IMR-90 (cell line): ENCODE data around the gene PPIL6. TPM values are rescaled to one million over a fixed set of nuclear protein-coding genes. Genes with fewer than 3 reads are reported as not detected.

Source experiments
- ATAC-seq: fragments of 200-7000 bp; cut with Tn5 transposase; 2 replicates; pipeline ENCODE4 v1.9.1; 2020; ENCODE audit warnings: low read depth, mild to moderate bottlenecking, moderate library complexity
- BruUV-seq: library from RNA; stranded (reverse); fragments of 400-500 nt; replicated peaks from 2 replicates; lab custom pipeline; 2021; lab: Mats Ljungman, UMichigan
- CTCF ChIA-PET: fragments of 300-600 bp; formaldehyde crosslinking; extraction: SDS; loops from one replicate; lab custom pipeline; 2021; ENCODE audit warnings: antibody characterized with exemption; lab: Yijun Ruan, JAX
- POLR2A ChIA-PET: fragments of 300-600 bp; sonication (Branson Sonifier 250); formaldehyde crosslinking; loops from one replicate; lab custom pipeline; 2022; ENCODE audit warnings: antibody characterized with exemption; ENCODE audit not compliant: unreplicated experiment; lab: Charles Lee
- DNase-seq: peaks from one replicate; pipeline ENCODE4 v3.0.0; 2013
- H2AFZ ChIP-seq: replicated peaks from 2 replicates; pipeline ENCODE3; 2013; ENCODE audit warnings: low read length, mild to moderate bottlenecking; ENCODE audit not compliant: poor library complexity
- H2AK5ac ChIP-seq: 2 replicates; pipeline ENCODE4 v1.6.1; 2013; ENCODE audit warnings: low read depth, low read length, inconsistent platforms
- H2AK9ac ChIP-seq: replicated peaks from 2 replicates; pipeline ENCODE3; 2013; ENCODE audit warnings: mild to moderate bottlenecking, low read depth, low read length, moderate library complexity; ENCODE audit not compliant: poor library complexity
- H2BK120ac ChIP-seq: 2 replicates; pipeline ENCODE4 v1.6.1; 2013; ENCODE audit warnings: low read depth, low read length, inconsistent platforms
- H2BK15ac ChIP-seq: 3 replicates; pipeline ENCODE4 v1.6.1; 2013; ENCODE audit warnings: low read depth, low read length, inconsistent platforms
- H2BK20ac ChIP-seq: 2 replicates; pipeline ENCODE4 v1.6.1; 2013; ENCODE audit warnings: low read depth, mild to moderate bottlenecking, inconsistent platforms, low read length, moderate library complexity
- H2BK5ac ChIP-seq: 2 replicates; pipeline ENCODE4 v1.6.1; 2013; ENCODE audit warnings: mild to moderate bottlenecking, low read depth, low read length, inconsistent platforms; ENCODE audit not compliant: poor library complexity, severe bottlenecking
- H3K14ac ChIP-seq: replicated peaks from 2 replicates; pipeline ENCODE4 v1.6.1; 2013; ENCODE audit warnings: low read depth, low read length, inconsistent platforms
- H3K18ac ChIP-seq: 2 replicates; pipeline ENCODE4 v1.6.1; 2013; ENCODE audit warnings: low read depth, low read length, control low read depth
- H3K23ac ChIP-seq: 2 replicates; pipeline ENCODE4 v1.6.1; 2013; ENCODE audit warnings: low read depth, low read length, inconsistent platforms
- H3K27ac ChIP-seq: 2 replicates; pipeline ENCODE4 v1.5.1; 2013; ENCODE audit warnings: mild to moderate bottlenecking, control low read depth, low read length; ENCODE audit not compliant: insufficient read depth
- H3K27me3 ChIP-seq: 2 replicates; pipeline ENCODE4 v1.6.1; 2013; ENCODE audit warnings: low read length; ENCODE audit not compliant: control insufficient read depth, insufficient read depth
- H3K36me3 ChIP-seq: 2 replicates; pipeline ENCODE4 v1.6.1; 2013; ENCODE audit warnings: low read length, mixed read lengths; ENCODE audit not compliant: control insufficient read depth, insufficient read depth
- H3K4ac ChIP-seq: 2 replicates; pipeline ENCODE4 v1.6.1; 2013; ENCODE audit warnings: low read depth, low read length, inconsistent platforms
- H3K4me1 ChIP-seq: 2 replicates; pipeline ENCODE4 v1.6.1; 2013; ENCODE audit warnings: low read length, mixed read lengths; ENCODE audit not compliant: control insufficient read depth, insufficient read depth
- H3K4me2 ChIP-seq: 2 replicates; pipeline ENCODE4 v1.6.1; 2013; ENCODE audit warnings: low read depth, mild to moderate bottlenecking, control low read depth, low read length, moderate library complexity
- H3K4me3 ChIP-seq: 2 replicates; pipeline ENCODE4 v1.5.1; 2013; ENCODE audit warnings: low read depth, mild to moderate bottlenecking, control low read depth, low read length, moderate library complexity; ENCODE audit not compliant: insufficient read depth
- H3K56ac ChIP-seq: 2 replicates; pipeline ENCODE4 v1.6.1; 2013; ENCODE audit warnings: low read length, inconsistent platforms; ENCODE audit not compliant: insufficient read depth; ENCODE audit errors: extremely low read depth
- H3K79me1 ChIP-seq, 2 experiments: 2 replicates each; pipeline ENCODE4 v1.6.1; 2013; ENCODE audit warnings: low read length in 2 of 2, inconsistent platforms in 1 of 2, low read depth in 1 of 2
- H3K9ac ChIP-seq: 2 replicates; pipeline ENCODE4 v1.6.1; 2013; ENCODE audit warnings: low read depth, low read length, control low read depth
- H3K9me1 ChIP-seq: 2 replicates; pipeline ENCODE4 v1.6.1; 2013; ENCODE audit warnings: low read length, inconsistent platforms; ENCODE audit not compliant: insufficient read depth
- H3K9me3 ChIP-seq: 2 replicates; pipeline ENCODE4 v1.6.1; 2013; ENCODE audit warnings: low read length; ENCODE audit not compliant: control insufficient read depth, insufficient read depth
- H4K20me1 ChIP-seq: 2 replicates; pipeline ENCODE4 v1.6.1; 2013; ENCODE audit warnings: low read length, inconsistent platforms; ENCODE audit not compliant: insufficient read depth
- H4K5ac ChIP-seq: 2 replicates; pipeline ENCODE4 v1.6.1; 2013; ENCODE audit warnings: mild to moderate bottlenecking, low read depth, low read length, control low read depth
- H4K8ac ChIP-seq, 2 experiments: 2 replicates each; pipeline ENCODE4 v1.6.1; 2013; ENCODE audit warnings: low read depth in 2 of 2, low read length in 2 of 2, control low read depth in 1 of 2, inconsistent platforms in 1 of 2
- H4K91ac ChIP-seq: 2 replicates; pipeline ENCODE4 v1.6.1; 2013; ENCODE audit warnings: low read depth, low read length, inconsistent platforms; ENCODE audit not compliant: insufficient read depth
- BHLHE40 ChIP-seq: fragments of 150-350 bp; IDR thresholded peaks from 2 replicates; pipeline ENCODE4 v1.6.1; 2016; ENCODE audit warnings: mild to moderate bottlenecking, low read depth, low read length
- CEBPB ChIP-seq: IDR thresholded peaks from 2 replicates; pipeline ENCODE4 v1.6.1; 2012; ENCODE audit warnings: low read depth, low read length, improper control_type of control experiment
- CHD1 ChIP-seq: IDR thresholded peaks from 2 replicates; pipeline ENCODE4 v1.6.1; 2012; ENCODE audit warnings: low read depth, low read length, improper control_type of control experiment
- FOS ChIP-seq: fragments of 150-350 bp; IDR thresholded peaks from 2 replicates; pipeline ENCODE4 v1.6.1; 2016; ENCODE audit warnings: low read depth, low read length
- MAFK ChIP-seq: IDR thresholded peaks from 2 replicates; pipeline ENCODE4 v1.6.1; 2012; ENCODE audit warnings: low read depth, low read length, improper control_type of control experiment
- MAZ ChIP-seq: IDR thresholded peaks from 2 replicates; pipeline ENCODE4 v1.6.1; 2012; ENCODE audit warnings: low read depth, mild to moderate bottlenecking, low read length, improper control_type of control experiment, moderate library complexity, borderline replicate concordance
- MXI1 ChIP-seq: IDR thresholded peaks from 2 replicates; pipeline ENCODE4 v1.6.1; 2012; ENCODE audit warnings: low read depth, mild to moderate bottlenecking, low read length, moderate library complexity, borderline replicate concordance
- NFE2L2 ChIP-seq: fragments of 150-350 bp; IDR thresholded peaks from 2 replicates; pipeline ENCODE4 v1.6.1; 2016; ENCODE audit warnings: low read depth, mild to moderate bottlenecking, low read length
- POLR2A ChIP-seq: IDR thresholded peaks from 2 replicates; pipeline ENCODE4 v1.6.1; 2012; ENCODE audit warnings: mild to moderate bottlenecking, low read depth, low read length
- RAD21 ChIP-seq: IDR thresholded peaks from 2 replicates; pipeline ENCODE4 v1.6.1; 2012; ENCODE audit warnings: low read length, improper control_type of control experiment
- RCOR1 ChIP-seq: IDR thresholded peaks from 2 replicates; pipeline ENCODE4 v1.6.1; 2012; ENCODE audit warnings: mild to moderate bottlenecking, low read length, improper control_type of control experiment; ENCODE audit not compliant: insufficient replicate concordance
- RFX5 ChIP-seq: IDR thresholded peaks from 2 replicates; pipeline ENCODE4 v1.8.0; 2012; ENCODE audit warnings: low read depth, mild to moderate bottlenecking, low read length, moderate library complexity
- SMC3 ChIP-seq: fragments of 150-350 bp; IDR thresholded peaks from 2 replicates; pipeline ENCODE4 v1.6.1; 2016; ENCODE audit warnings: low read depth, mild to moderate bottlenecking, antibody characterized with exemption, low read length, moderate library complexity
- WGBS, 2 experiments: methylation state at CpG; one replicate each; pipeline versions ENCODE4 v1.1.5 to v1.1.7; 2013; ENCODE audit warnings: missing lambda C conversion rate in 2 of 2; ENCODE audit not compliant: insufficient read length in 1 of 2; ENCODE audit errors: extremely low coverage in 2 of 2; 5-methylcytosine and 5-hydroxymethylcytosine counted together
- dilution Hi-C: fragments of 300-500 bp; cut with HindIII; formaldehyde crosslinking; loops from one replicate; pipeline ENCODE4 v1.14.3; 2018; ENCODE audit warnings: low sequenced_read_pairs; ENCODE audit not compliant: unreplicated experiment
- in situ Hi-C: fragments of 300-500 bp; cut with MboI; formaldehyde crosslinking; loops from 3 replicates; pipeline ENCODE4 v1.14.3; 2019; ENCODE audit warnings: low sequenced_read_pairs, inconsistent platforms, mixed read lengths
- intact Hi-C: fragments of 100-400 bp; cut with micrococcal nuclease; formaldehyde crosslinking; loops from 2 replicates; pipeline ENCODE4 v1.10.0; 2022
- polyA plus RNA-seq, 3 experiments: library from polyadenylated mRNA; depleted of rRNA; stranded (reverse); fragments of >200 nt; gene quantifications; 2 replicates each; pipeline ENCODE4 v1.2.3, GENCODE V29; 2012; ENCODE audit warnings: low replicate concordance in 1 of 3
- total RNA-seq: library from RNA; depleted of rRNA; stranded (reverse); fragments of >200 nt; gene quantifications from 2 replicates; pipeline ENCODE4 v1.2.3, GENCODE V29; 2012
- TF ChIP-seq, protein P1 (sequence below): fragments of 150-350 bp; IDR thresholded peaks from 2 replicates; pipeline ENCODE4 v1.6.1; 2016; ENCODE audit warnings: low read depth, mild to moderate bottlenecking, low read length, moderate library complexity, borderline replicate concordance
- TF ChIP-seq, protein P2 (sequence below): conservative IDR thresholded peaks from 2 replicates; pipeline ENCODE4 v1.5.1; 2012; ENCODE audit warnings: mild to moderate bottlenecking, low read depth, low read length, improper control_type of control experiment
- TF ChIP-seq, protein P3 (sequence below): fragments of 150-350 bp; IDR thresholded peaks from 2 replicates; pipeline ENCODE4 v1.6.1; 2017; ENCODE audit warnings: mild to moderate bottlenecking, antibody characterized with exemption, low read length, low read depth

Gene PPIL6
- total and polyA plus RNA-seq, 2 of the 4 experiments (the other 2 are of a cell fraction) = 0.15 to 0.18 TPM

DNA sequence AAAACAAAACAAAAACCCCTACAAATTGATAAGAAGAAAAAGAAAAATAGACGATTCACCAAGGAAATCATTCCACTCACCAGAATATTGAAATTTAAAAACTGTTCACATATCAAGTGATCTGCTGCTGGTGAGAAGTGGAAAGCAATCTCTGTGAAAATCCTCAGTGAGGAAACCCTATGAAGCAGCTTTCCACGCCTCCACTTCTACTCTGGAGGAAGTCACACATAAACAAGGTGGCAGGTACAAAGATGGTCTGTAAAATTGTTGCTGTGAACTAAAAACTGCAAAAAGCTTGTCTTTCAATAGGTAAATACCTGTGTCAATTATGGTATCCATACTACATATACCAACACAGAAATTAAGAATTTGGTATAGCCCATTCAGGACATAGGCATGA is 76.7 kb downstream of the PPIL6 start:
- peaks cover 8% of the 10 kb centered on the region for H4K20me1 ChIP-seq
- no CpG with 5 or more reads among the region's 2 CpGs for WGBS, 2 experiments

More for the DNA sequence above, 76.7 kb downstream of the PPIL6 start:
- H3K56ac ChIP-seq = no peak overlapping the region
- TF ChIP-seq FOS = no peak
- no peak for TF ChIP-seq MAFK
- no peak for TF ChIP-seq MXI1
- no peak for TF ChIP-seq POLR2A
- TF ChIP-seq, protein P1, sequence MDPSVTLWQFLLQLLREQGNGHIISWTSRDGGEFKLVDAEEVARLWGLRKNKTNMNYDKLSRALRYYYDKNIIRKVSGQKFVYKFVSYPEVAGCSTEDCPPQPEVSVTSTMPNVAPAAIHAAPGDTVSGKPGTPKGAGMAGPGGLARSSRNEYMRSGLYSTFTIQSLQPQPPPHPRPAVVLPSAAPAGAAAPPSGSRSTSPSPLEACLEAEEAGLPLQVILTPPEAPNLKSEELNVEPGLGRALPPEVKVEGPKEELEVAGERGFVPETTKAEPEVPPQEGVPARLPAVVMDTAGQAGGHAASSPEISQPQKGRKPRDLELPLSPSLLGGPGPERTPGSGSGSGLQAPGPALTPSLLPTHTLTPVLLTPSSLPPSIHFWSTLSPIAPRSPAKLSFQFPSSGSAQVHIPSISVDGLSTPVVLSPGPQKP = no peak
- no peak for TF ChIP-seq MAZ
- no peak for TF ChIP-seq RFX5
- no peak for TF ChIP-seq BHLHE40
- TF ChIP-seq RAD21 = no peak
- TF ChIP-seq NFE2L2 = no peak
- TF ChIP-seq, protein P2, sequence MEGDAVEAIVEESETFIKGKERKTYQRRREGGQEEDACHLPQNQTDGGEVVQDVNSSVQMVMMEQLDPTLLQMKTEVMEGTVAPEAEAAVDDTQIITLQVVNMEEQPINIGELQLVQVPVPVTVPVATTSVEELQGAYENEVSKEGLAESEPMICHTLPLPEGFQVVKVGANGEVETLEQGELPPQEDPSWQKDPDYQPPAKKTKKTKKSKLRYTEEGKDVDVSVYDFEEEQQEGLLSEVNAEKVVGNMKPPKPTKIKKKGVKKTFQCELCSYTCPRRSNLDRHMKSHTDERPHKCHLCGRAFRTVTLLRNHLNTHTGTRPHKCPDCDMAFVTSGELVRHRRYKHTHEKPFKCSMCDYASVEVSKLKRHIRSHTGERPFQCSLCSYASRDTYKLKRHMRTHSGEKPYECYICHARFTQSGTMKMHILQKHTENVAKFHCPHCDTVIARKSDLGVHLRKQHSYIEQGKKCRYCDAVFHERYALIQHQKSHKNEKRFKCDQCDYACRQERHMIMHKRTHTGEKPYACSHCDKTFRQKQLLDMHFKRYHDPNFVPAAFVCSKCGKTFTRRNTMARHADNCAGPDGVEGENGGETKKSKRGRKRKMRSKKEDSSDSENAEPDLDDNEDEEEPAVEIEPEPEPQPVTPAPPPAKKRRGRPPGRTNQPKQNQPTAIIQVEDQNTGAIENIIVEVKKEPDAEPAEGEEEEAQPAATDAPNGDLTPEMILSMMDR = no peak
- TF ChIP-seq, protein P3, sequence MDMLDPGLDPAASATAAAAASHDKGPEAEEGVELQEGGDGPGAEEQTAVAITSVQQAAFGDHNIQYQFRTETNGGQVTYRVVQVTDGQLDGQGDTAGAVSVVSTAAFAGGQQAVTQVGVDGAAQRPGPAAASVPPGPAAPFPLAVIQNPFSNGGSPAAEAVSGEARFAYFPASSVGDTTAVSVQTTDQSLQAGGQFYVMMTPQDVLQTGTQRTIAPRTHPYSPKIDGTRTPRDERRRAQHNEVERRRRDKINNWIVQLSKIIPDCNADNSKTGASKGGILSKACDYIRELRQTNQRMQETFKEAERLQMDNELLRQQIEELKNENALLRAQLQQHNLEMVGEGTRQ = no peak
- no peak for TF ChIP-seq RCOR1
- TF ChIP-seq CHD1 = no peak
- no peak for TF ChIP-seq CEBPB
- TF ChIP-seq SMC3 = no peak
- H2AFZ ChIP-seq = no peak overlapping the region
- H3K18ac ChIP-seq = no peak overlapping the region
- H3K36me3 ChIP-seq = peaks cover 32% of the 10 kb centered on the region
- ChIA-PET CTCF (no interaction called here), POLR2A (no interaction called here)
- no peaks in the 10 kb centered on the region for H3K9me3 ChIP-seq
- DNase-seq (no peak), ATAC-seq (no peak)
- dilution Hi-C loops (no loop called here), in situ Hi-C loops (no loop called here), intact Hi-C loops (no loop called here)
- no peak overlapping the region for H3K14ac ChIP-seq
- H2AK5ac ChIP-seq = no peak overlapping the region
- no peaks in the 10 kb centered on the region for H3K9me1 ChIP-seq
- H2BK120ac ChIP-seq = no peak overlapping the region
- no peak overlapping the region for H4K91ac ChIP-seq
- H3K4me3 ChIP-seq = no peak overlapping the region
- H3K4ac ChIP-seq = no peak overlapping the region
- H3K9ac ChIP-seq = no peak overlapping the region
- peaks cover 9 to 26% of the 10 kb centered on the region in 2 experiments; a peak in 3 of 4 replicates for H3K79me1 ChIP-seq
- no peak overlapping the region for H4K5ac ChIP-seq
- no peaks in the 10 kb centered on the region for H3K4me1 ChIP-seq
- H3K27ac ChIP-seq = no peak overlapping the region
- no peak overlapping the region for H2BK5ac ChIP-seq
- H4K8ac ChIP-seq = no peak overlapping the region
- no peak overlapping the region for H2BK20ac ChIP-seq
- H3K4me2 ChIP-seq = no peak overlapping the region
- H2AK9ac ChIP-seq = no peak overlapping the region
- no peaks in the 10 kb centered on the region for H3K27me3 ChIP-seq
- no peak overlapping the region for H2BK15ac ChIP-seq
- no TSS peak for BruUV-seq
- no peak overlapping the region for H3K23ac ChIP-seq
